ENCODE data around the gene REELD1.

REELD1 gene

GRCh38 chr4:146224326-146224966, 10.1 kb downstream of the REELD1 start:
- DNase-seq (ENCODE audit: low read depth in 2 of 2), result no peak

GRCh38 chr4:146229406-146229805, 15.1 kb downstream of the REELD1 start:
- DNase-seq (ENCODE audit: low read depth in 2 of 2), result no peak

- no peak for DNase-seq (ENCODE audit: low read depth in 2 of 2)
These were observed 17.9 kb downstream of the REELD1 start for GRCh38 chr4:146232131-146232722.

- no peak for DNase-seq (ENCODE audit: low read depth in 2 of 2)
These were observed 21.4 kb downstream of the REELD1 start for GRCh38 chr4:146235654-146236177.

- DNase-seq (ENCODE audit: low read depth in 2 of 2), result no peak
These were observed 21.9 kb downstream of the REELD1 start for GRCh38 chr4:146236216-146236615.

GRCh38 chr4:146237092-146237491, 22.8 kb downstream of the REELD1 start:
- no peak for DNase-seq (ENCODE audit: low read depth in 2 of 2)

GRCh38 chr4:146238107-146238506, 23.8 kb downstream of the REELD1 start:
- no peak for DNase-seq (ENCODE audit: low read depth in 2 of 2)

- peak; percentile 46 to 56 for DNase-seq (ENCODE audit: low read depth in 2 of 2)
These were observed 29.0 kb downstream of the REELD1 start for GRCh38 chr4:146243141-146243882.

- DNase-seq (ENCODE audit: low read depth in 2 of 2), result no peak
These were observed 29.5 kb downstream of the REELD1 start for GRCh38 chr4:146243883-146244277.

- no peak for DNase-seq (ENCODE audit: low read depth in 2 of 2)
These were observed 30.2 kb downstream of the REELD1 start for GRCh38 chr4:146244496-146244895.

GRCh38 chr4:146245246-146245645, 30.9 kb downstream of the REELD1 start:
- DNase-seq (ENCODE audit: low read depth in 2 of 2), result no peak

GRCh38 chr4:146245850-146246249, 31.5 kb downstream of the REELD1 start:
- no peak for DNase-seq (ENCODE audit: low read depth in 2 of 2)

- no peak for DNase-seq (ENCODE audit: low read depth in 2 of 2)
These were observed 32.0 kb downstream of the REELD1 start for GRCh38 chr4:146246381-146246780.

- DNase-seq (ENCODE audit: low read depth in 2 of 2), result no peak
These were observed 33.0 kb downstream of the REELD1 start for GRCh38 chr4:146247356-146247755.

- no peak for DNase-seq (ENCODE audit: low read depth in 2 of 2)
These were observed 38.8 kb downstream of the REELD1 start for GRCh38 chr4:146252969-146253611.

GRCh38 chr4:146255463-146255862, 41.1 kb downstream of the REELD1 start:
- DNase-seq (ENCODE audit: low read depth in 2 of 2), result no peak

- DNase-seq (ENCODE audit: low read depth in 2 of 2), result no peak
These were observed 41.5 kb downstream of the REELD1 start for GRCh38 chr4:146255874-146256273.

GRCh38 chr4:146256328-146256727, 42.0 kb downstream of the REELD1 start:
- DNase-seq (ENCODE audit: low read depth in 2 of 2), result no peak

- DNase-seq (ENCODE audit: low read depth in 2 of 2), result no peak
These were observed 43.2 kb downstream of the REELD1 start for GRCh38 chr4:146257511-146257910.

GRCh38 chr4:146260521-146260920, 46.2 kb downstream of the REELD1 start:
- DNase-seq (ENCODE audit: low read depth in 2 of 2), result no peak

GRCh38 chr4:146261041-146261440, 46.7 kb downstream of the REELD1 start:
- DNase-seq (ENCODE audit: low read depth in 2 of 2), result no peak

- no peak for DNase-seq (ENCODE audit: low read depth in 2 of 2)
These were observed 49.5 kb downstream of the REELD1 start for GRCh38 chr4:146263793-146264192.
